SK-N-SH (cell line): ENCODE data around the gene SLC13A2. TPM values are rescaled to one million over a fixed set of nuclear protein-coding genes. Genes with fewer than 3 reads are reported as not detected.

Experiments
- CTCF ChIA-PET: fragments of 300-600, 350-600 bp; formaldehyde crosslinking; extraction: SDS; loops from one replicate; lab custom pipeline; 2021; lab: Yijun Ruan, JAX
- POLR2A ChIA-PET: fragments of 350-600 bp; sonication (Branson Sonifier 250); formaldehyde crosslinking; extraction: SDS; loops from one replicate; lab custom pipeline; 2020; ENCODE audit warnings: antibody characterized with exemption, inconsistent platforms; lab: Yijun Ruan, JAX
- DNase-seq: peaks from one replicate; pipeline ENCODE4 v3.0.0; 2012
- H2AFZ ChIP-seq: fragments of 200-600 bp; sonication (generic); 2 replicates; pipeline ENCODE4 v1.8.1; 2016; ENCODE audit warnings: antibody characterized with exemption, mild to moderate bottlenecking, low read depth
- H3F3A ChIP-seq: fragments of 200-600 bp; sonication (generic); replicated peaks from 2 replicates; pipeline ENCODE3; 2016; ENCODE audit warnings: antibody characterized with exemption, mild to moderate bottlenecking; ENCODE audit not compliant: insufficient read depth
- H3K27ac ChIP-seq, 2 experiments: fragments of 200-500 bp in 1 of 2; fragments of 200-600 bp in 1 of 2; sonication (Bioruptor generic) in 1 of 2; sonication (generic), shearing (Covaris generic) in 1 of 2; 2 replicates each; pipeline versions ENCODE4 v1.5.1 to v1.6.1; 2014 to 2016; ENCODE audit warnings: low read depth in 2 of 2, inconsistent platforms in 1 of 2, low read length in 1 of 2, mild to moderate bottlenecking in 1 of 2, mixed read lengths in 1 of 2
- H3K27me3 ChIP-seq: fragments of 200-600 bp; sonication (generic), shearing (Covaris generic); 2 replicates; pipeline ENCODE4 v1.6.1; 2016; ENCODE audit warnings: mixed run types; ENCODE audit not compliant: insufficient read depth
- H3K36me3 ChIP-seq, 2 experiments: fragments of 200-500 bp in 1 of 2; fragments of 200-600 bp in 1 of 2; sonication (Bioruptor generic) in 1 of 2; sonication (generic) in 1 of 2; replicated peaks in 1 of 2; 2 replicates each; pipeline versions ENCODE3 to v1.5.1; 2014 to 2016; ENCODE audit warnings: low read length in 1 of 2, mild to moderate bottlenecking in 1 of 2; ENCODE audit not compliant: insufficient read depth in 2 of 2, control insufficient read depth in 1 of 2
- H3K4me1 ChIP-seq, 2 experiments: fragments of 200-500 bp in 1 of 2; fragments of 200-600 bp in 1 of 2; sonication (Bioruptor generic) in 1 of 2; sonication (generic), shearing (Covaris generic) in 1 of 2; 2 replicates each; pipeline versions ENCODE4 v1.5.1 to v1.6.1; 2014 to 2016; ENCODE audit warnings: low read depth in 1 of 2, low read length in 1 of 2, mixed run types in 1 of 2; ENCODE audit not compliant: insufficient read depth in 2 of 2, control insufficient read depth in 1 of 2
- H3K4me2 ChIP-seq: fragments of 200-600 bp; sonication (generic), shearing (Covaris generic); 2 replicates; pipeline ENCODE4 v1.6.1; 2017; ENCODE audit warnings: mixed run types
- H3K4me3 ChIP-seq, 2 experiments: fragments of 200-500 bp in 1 of 2; fragments of 200-600 bp in 1 of 2; sonication (Bioruptor generic) in 1 of 2; sonication (generic), shearing (Covaris generic) in 1 of 2; 2 replicates each; pipeline versions ENCODE4 v1.5.1 to v1.8.1; 2014 to 2016; ENCODE audit warnings: low read depth in 2 of 2, inconsistent platforms in 1 of 2, low read length in 1 of 2, mild to moderate bottlenecking in 1 of 2, mixed read lengths in 1 of 2, moderate library complexity in 1 of 2
- H3K79me2 ChIP-seq: fragments of 200-600 bp; sonication (generic); 2 replicates; pipeline ENCODE4 v1.8.1; 2017; ENCODE audit warnings: mild to moderate bottlenecking; ENCODE audit not compliant: insufficient read depth
- H3K9ac ChIP-seq: fragments of 200-600 bp; sonication (generic); 2 replicates; pipeline ENCODE4 v1.6.1; 2017; ENCODE audit warnings: mixed run types
- H3K9me2 ChIP-seq: fragments of 200-600 bp; sonication (generic); 2 replicates; pipeline ENCODE4 v1.6.1; 2017; ENCODE audit warnings: mixed run types
- H3K9me3 ChIP-seq: fragments of 200-600 bp; sonication (generic); 2 replicates; pipeline ENCODE4 v1.6.1; 2017; ENCODE audit warnings: mixed run types, mild to moderate bottlenecking, moderate library complexity
- H4K20me1 ChIP-seq: fragments of 200-600 bp; sonication (generic); 2 replicates; pipeline ENCODE4 v1.6.1; 2017; ENCODE audit warnings: mild to moderate bottlenecking, mixed run types; ENCODE audit not compliant: insufficient read depth
- CHD2 ChIP-seq: fragments of 150-350 bp; IDR thresholded peaks from 2 replicates; pipeline ENCODE4 v1.6.1; 2018; ENCODE audit warnings: low read length; ENCODE audit not compliant: partially characterized antibody
- CTCF ChIP-seq: fragments of 200-600 bp; sonication (generic); IDR thresholded peaks from 2 replicates; pipeline ENCODE4 v1.6.1; 2017; ENCODE audit warnings: antibody characterized with exemption, mild to moderate bottlenecking, moderate library complexity
- ELF1 ChIP-seq: IDR thresholded peaks from 2 replicates; pipeline ENCODE4 v1.4.0; 2012
- EP300 ChIP-seq, 2 experiments: IDR thresholded peaks; 2 replicates each; pipeline versions ENCODE4 v1.4.0 to v1.6.1; 2012; ENCODE audit warnings: borderline replicate concordance in 1 of 2, low read depth in 1 of 2, low read length in 1 of 2
- EZH2phosphoT487 ChIP-seq: fragments of 200-600 bp; sonication (generic); IDR thresholded peaks from 2 replicates; pipeline ENCODE4 v1.6.1; 2017; ENCODE audit warnings: low read depth, mixed run types, mild to moderate bottlenecking, antibody characterized with exemption, moderate library complexity, borderline replicate concordance
- FOSL2 ChIP-seq: IDR thresholded peaks from 2 replicates; pipeline ENCODE4 v1.4.0; 2012; ENCODE audit warnings: low read depth, mild to moderate bottlenecking, moderate library complexity, borderline replicate concordance
- GATA2 ChIP-seq: sonication (generic); formaldehyde crosslinking; IDR thresholded peaks from 2 replicates; pipeline ENCODE4 v1.5.0; 2020; ENCODE audit warnings: mild to moderate bottlenecking, missing genetic modification reagents
- JUND ChIP-seq: IDR thresholded peaks from 2 replicates; pipeline ENCODE4 v1.4.0; 2012
- NFIC ChIP-seq: IDR thresholded peaks from 2 replicates; pipeline ENCODE4 v1.4.0; 2012; ENCODE audit warnings: borderline replicate concordance
- NRF1 ChIP-seq: IDR thresholded peaks from 2 replicates; pipeline ENCODE4 v1.6.1; 2012; ENCODE audit warnings: low read depth, mild to moderate bottlenecking, low read length
- RCOR1 ChIP-seq: fragments of 150-350 bp; IDR thresholded peaks from 2 replicates; pipeline ENCODE4 v1.6.1; 2017; ENCODE audit warnings: antibody characterized with exemption, low read length
- RFX5 ChIP-seq: IDR thresholded peaks from 2 replicates; pipeline ENCODE4 v1.6.1; 2012; ENCODE audit warnings: mild to moderate bottlenecking, improper control_type of control experiment, low read length
- RXRA ChIP-seq: IDR thresholded peaks from 2 replicates; pipeline ENCODE4 v1.4.0; 2012; ENCODE audit warnings: low read depth, mild to moderate bottlenecking, borderline replicate concordance
- SIN3A ChIP-seq: IDR thresholded peaks from 2 replicates; pipeline ENCODE4 v1.6.1; 2012; ENCODE audit warnings: low read depth, mild to moderate bottlenecking, low read length, moderate library complexity, borderline replicate concordance
- SMC3 ChIP-seq: IDR thresholded peaks from 2 replicates; pipeline ENCODE4 v1.6.1; 2012; ENCODE audit warnings: low read depth, low read length, improper control_type of control experiment
- TCF12 ChIP-seq: IDR thresholded peaks from 2 replicates; pipeline ENCODE4 v1.4.0; 2012
- TEAD4 ChIP-seq: IDR thresholded peaks from 2 replicates; pipeline ENCODE4 v1.4.0; 2012; ENCODE audit warnings: mild to moderate bottlenecking, borderline replicate concordance; ENCODE audit not compliant: insufficient read depth
- ZBTB33 ChIP-seq: IDR thresholded peaks from 2 replicates; pipeline ENCODE4 v1.4.0; 2012; ENCODE audit warnings: low read depth, borderline replicate concordance
- WGBS: methylation state at CpG from one replicate; pipeline ENCODE4 v1.1.6; 2017; ENCODE audit warnings: low lambda C conversion rate; 5-methylcytosine and 5-hydroxymethylcytosine counted together
- polyA plus RNA-seq, 3 experiments: library from polyadenylated mRNA; depleted of rRNA; stranded (reverse); fragments of >200 nt; gene quantifications; 2 replicates each; pipeline ENCODE4 v1.2.3, GENCODE V29; 2012
- TF ChIP-seq, protein P1 (sequence below): fragments of 150-350 bp; IDR thresholded peaks from 2 replicates; pipeline ENCODE4 v1.6.1; 2016; ENCODE audit warnings: mild to moderate bottlenecking, low read depth, low read length
- TF ChIP-seq, protein P2 (sequence below): IDR thresholded peaks from 2 replicates; pipeline ENCODE4; 2012

The SLC13A2 gene
- polyA plus RNA-seq, 1 of the 3 experiments (the other 2 are of a cell fraction), result not detected

GRCh38 chr17:28476076-28476865, 2.8 kb downstream of the SLC13A2 start:
- H3K9ac ChIP-seq, result no peak overlapping the region
- H3K9me2 ChIP-seq, result no peaks in the 10 kb centered on the region
- 78% methylated on average over 11 of the region's 11 CpGs for WGBS
- no peaks in the 10 kb centered on the region for H3K79me2 ChIP-seq
- H3K27me3 ChIP-seq, result no peaks in the 10 kb centered on the region
- ChIA-PET CTCF (interaction anchor here (1.1 kb wide), 1 partner anchor 19 kb away, joined by 3 read pairs; no protein-coding TSS in a partner anchor), POLR2A (no interaction called here)
- no peaks in the 10 kb centered on the region; a peak in 1 of 4 replicates for H3K4me1 ChIP-seq
- no peak overlapping the region for H3K4me2 ChIP-seq
- TF ChIP-seq FOSL2 (no peak), RCOR1 (no peak), NRF1 (no peak)
- H2AFZ ChIP-seq, result no peak overlapping the region
- no peaks in the 10 kb centered on the region for H3K36me3 ChIP-seq
- no peaks in the 10 kb centered on the region for H4K20me1 ChIP-seq
- H3K27ac ChIP-seq, result no peak overlapping the region
- no peaks in the 10 kb centered on the region for H3F3A ChIP-seq
- no peak for DNase-seq
- H3K4me3 ChIP-seq, result no peak overlapping the region
- H3K9me3 ChIP-seq, result no peaks in the 10 kb centered on the region

DNA sequence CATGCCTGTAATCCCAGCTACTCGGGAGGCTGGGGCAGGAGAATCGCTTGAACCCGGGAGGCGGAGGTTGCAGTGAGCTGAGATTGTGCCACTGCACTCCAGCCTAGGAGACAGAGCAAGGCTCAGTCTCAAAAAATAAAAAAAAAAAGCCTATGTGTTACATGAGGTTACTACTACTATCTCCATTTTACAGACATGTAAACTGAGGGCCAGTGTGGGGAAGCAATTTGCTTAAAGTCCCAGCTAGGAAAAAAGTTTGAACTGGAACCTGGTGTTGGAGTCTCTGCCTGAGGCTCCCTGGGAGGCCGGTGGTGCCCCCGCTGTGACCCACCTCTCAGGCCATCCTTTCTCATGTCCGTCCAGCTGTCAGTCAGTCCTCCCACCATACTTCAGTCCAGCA, 4.5 kb downstream of the SLC13A2 start:
- no peak for TF ChIP-seq EP300 (IDR thresholded peaks at IDR 0.05; ENCODE audit: borderline replicate concordance in 1 of 2, low read depth in 1 of 2, low read length in 1 of 2)
- no peak for TF ChIP-seq EZH2phosphoT487
- TF ChIP-seq CHD2, result no peak
- TF ChIP-seq, protein P1, sequence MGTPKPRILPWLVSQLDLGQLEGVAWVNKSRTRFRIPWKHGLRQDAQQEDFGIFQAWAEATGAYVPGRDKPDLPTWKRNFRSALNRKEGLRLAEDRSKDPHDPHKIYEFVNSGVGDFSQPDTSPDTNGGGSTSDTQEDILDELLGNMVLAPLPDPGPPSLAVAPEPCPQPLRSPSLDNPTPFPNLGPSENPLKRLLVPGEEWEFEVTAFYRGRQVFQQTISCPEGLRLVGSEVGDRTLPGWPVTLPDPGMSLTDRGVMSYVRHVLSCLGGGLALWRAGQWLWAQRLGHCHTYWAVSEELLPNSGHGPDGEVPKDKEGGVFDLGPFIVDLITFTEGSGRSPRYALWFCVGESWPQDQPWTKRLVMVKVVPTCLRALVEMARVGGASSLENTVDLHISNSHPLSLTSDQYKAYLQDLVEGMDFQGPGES, result no peak
- TF ChIP-seq SIN3A, result no peak
- TF ChIP-seq CTCF, result no peak
- TF ChIP-seq TEAD4, result no peak
- TF ChIP-seq, protein P2, sequence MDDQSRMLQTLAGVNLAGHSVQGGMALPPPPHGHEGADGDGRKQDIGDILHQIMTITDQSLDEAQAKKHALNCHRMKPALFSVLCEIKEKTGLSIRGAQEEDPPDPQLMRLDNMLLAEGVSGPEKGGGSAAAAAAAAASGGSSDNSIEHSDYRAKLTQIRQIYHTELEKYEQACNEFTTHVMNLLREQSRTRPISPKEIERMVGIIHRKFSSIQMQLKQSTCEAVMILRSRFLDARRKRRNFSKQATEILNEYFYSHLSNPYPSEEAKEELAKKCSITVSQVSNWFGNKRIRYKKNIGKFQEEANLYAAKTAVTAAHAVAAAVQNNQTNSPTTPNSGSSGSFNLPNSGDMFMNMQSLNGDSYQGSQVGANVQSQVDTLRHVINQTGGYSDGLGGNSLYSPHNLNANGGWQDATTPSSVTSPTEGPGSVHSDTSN, result no peak
- no peak for TF ChIP-seq RFX5
- no peak for TF ChIP-seq RXRA
- TF ChIP-seq JUND, result no peak
- TF ChIP-seq ELF1, result no peak
- no peak for TF ChIP-seq GATA2 (CRISPR knock-in tag)
- no peak for TF ChIP-seq ZBTB33
- no peak for TF ChIP-seq NFIC
- TF ChIP-seq SMC3, result no peak
- no peak for TF ChIP-seq FOSL2
- no peak for TF ChIP-seq TCF12

More for the DNA sequence above, 4.5 kb downstream of the SLC13A2 start:
- no peaks in the 10 kb centered on the region for H3K36me3 ChIP-seq
- no peak for DNase-seq
- no peak overlapping the region for H3K27ac ChIP-seq
- H3K4me1 ChIP-seq, result no peaks in the 10 kb centered on the region
- ChIA-PET POLR2A (no interaction called here), CTCF (interaction anchor here (1.1 to 1.4 kb wide), 2 partner anchors 11 to 16 kb away, joined by 4 read pairs; no protein-coding TSS in a partner anchor)
- no peak overlapping the region for H3K4me2 ChIP-seq
- H2AFZ ChIP-seq, result no peak overlapping the region
- H3K79me2 ChIP-seq, result no peaks in the 10 kb centered on the region
- H3K9me2 ChIP-seq, result no peaks in the 10 kb centered on the region
- H3K9ac ChIP-seq, result no peak overlapping the region
- H3K4me3 ChIP-seq, result no peak overlapping the region
- WGBS, result 79% methylated on average over 7 of the region's 7 CpGs
- H3K27me3 ChIP-seq, result 0 out of 2 replicates have a peak, but pooled peaks cover 5% of the 10 kb centered on the region
- H4K20me1 ChIP-seq, result no peaks in the 10 kb centered on the region
- H3F3A ChIP-seq, result no peaks in the 10 kb centered on the region
- H3K9me3 ChIP-seq, result no peaks in the 10 kb centered on the region
